Measurements from ENCODE around the gene CHRM4.
A peak's percentile ranks its signal among the peaks of the same experiment; 100 is the strongest.
"Not testable (repeated sequence)": the region's sequence is repeated elsewhere in the genome, so short reads cannot be mapped to it uniquely, and the experiment has no call there.

CHRM4 gene

DNA sequence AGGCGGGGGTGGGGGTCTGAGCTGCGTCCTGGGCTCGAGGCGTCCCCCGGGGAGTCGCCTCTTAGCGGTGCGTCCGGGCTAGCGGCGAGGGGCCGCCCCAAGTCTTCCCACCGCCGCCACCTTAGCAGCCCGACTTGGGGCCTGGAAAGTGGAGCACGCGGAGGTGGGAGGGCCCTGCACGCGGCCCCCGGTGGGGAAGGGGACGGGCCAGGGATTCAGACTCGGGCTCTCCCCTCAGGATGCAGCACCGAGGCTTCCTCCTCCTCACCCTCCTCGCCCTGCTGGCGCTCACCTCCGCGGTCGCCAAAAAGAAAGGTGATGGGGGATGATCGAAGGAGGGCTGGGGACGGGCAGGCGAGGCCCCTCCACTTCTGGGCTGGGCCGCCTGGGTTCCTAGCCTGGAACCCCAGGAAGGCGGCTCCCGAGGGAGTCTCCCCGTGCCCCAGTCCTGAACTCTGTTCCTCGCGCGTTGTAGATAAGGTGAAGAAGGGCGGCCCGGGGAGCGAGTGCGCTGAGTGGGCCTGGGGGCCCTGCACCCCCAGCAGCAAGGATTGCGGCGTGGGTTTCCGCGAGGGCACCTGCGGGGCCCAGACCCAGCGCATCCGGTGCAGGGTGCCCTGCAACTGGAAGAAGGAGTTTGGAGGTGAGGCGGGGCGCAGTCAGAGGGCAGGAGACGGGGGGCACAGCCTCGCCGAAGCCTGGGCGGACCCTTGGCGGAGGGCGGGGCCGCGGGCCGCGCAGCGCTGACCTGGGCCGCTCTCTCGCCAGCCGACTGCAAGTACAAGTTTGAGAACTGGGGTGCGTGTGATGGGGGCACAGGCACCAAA is 9.5 kb downstream of the CHRM4 start:
- DNase-seq, result no peak

DNA sequence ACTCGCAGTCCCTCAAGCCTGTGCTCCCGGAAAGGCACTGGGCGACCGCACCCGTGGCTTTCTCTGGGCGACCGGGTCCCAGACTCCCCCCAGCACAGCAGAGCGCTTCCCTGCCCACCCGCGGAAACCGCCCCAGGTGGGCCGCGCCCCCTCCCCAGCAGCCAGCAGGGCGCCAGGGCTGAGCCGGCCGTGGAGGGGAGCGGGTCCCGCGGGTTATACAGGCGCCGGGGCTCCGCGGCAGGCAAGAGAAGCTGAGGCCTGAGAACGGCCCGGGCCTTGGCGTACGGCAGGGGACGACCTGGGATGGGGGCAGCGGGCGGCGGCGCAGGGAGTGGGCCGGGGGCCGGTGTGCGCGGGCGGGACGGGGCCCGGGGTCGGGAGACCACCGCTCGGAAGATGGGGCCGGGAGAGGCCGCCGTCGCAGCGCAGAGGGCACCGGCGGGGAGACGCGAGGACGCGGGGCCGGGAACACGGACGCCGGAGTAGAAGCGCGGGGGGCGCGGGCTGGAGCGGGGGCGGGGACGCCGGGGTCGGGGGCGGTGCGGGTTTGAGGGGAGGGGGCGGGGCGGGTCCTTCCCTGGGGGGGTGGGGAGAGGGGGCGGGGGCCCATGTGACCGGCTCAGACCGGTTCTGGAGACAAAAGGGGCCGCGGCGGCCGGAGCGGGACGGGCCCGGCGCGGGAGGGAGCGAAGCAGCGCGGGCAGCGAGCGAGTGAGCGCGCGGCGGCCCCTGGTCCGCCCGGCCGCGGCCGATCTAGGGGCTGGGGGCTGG is 10.3 kb downstream of the CHRM4 start, which contains the start of gene MDK:
Gene MDK, plus strand, starts transcription at position 622 of the 771 bp plus-strand sequence. CDS start 389 bp downstream, outside the sequence.
- DNase-seq, result no peak

DNA sequence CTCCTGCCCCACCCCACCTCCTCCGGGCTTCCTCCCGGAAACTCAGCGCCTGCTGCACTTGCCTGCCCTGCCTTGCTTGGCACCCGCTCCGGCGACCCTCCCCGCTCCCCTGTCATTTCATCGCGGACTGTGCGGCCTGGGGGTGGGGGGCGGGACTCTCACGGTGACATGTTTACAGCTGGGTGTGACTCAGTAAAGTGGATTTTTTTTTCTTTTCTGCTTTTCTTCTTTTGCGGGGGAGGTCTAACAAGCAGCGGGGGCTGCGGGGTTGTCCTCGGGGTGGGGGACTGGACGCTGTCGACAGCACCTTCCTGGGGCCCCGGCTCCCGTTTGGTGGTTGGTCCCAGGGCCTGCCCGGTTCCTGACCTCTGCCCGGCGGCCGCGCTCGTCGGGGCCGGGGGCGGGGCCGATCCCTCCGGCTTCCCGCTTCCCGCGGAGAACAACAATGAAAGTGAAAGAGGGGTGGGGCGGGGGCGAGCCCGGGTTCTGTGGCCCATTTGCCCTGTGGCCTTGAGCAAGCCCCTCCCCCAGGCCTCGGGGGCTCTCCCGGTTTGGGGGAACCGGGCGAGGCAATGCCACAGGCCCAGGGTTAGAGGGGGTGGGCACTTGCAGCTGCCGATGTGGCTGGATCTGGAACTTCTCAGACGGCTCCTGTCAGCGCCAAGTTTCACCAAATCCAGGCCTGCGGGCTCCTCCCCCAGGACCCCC is 11.1 kb downstream of the CHRM4 start:
- DNase-seq, result no peak

DNA sequence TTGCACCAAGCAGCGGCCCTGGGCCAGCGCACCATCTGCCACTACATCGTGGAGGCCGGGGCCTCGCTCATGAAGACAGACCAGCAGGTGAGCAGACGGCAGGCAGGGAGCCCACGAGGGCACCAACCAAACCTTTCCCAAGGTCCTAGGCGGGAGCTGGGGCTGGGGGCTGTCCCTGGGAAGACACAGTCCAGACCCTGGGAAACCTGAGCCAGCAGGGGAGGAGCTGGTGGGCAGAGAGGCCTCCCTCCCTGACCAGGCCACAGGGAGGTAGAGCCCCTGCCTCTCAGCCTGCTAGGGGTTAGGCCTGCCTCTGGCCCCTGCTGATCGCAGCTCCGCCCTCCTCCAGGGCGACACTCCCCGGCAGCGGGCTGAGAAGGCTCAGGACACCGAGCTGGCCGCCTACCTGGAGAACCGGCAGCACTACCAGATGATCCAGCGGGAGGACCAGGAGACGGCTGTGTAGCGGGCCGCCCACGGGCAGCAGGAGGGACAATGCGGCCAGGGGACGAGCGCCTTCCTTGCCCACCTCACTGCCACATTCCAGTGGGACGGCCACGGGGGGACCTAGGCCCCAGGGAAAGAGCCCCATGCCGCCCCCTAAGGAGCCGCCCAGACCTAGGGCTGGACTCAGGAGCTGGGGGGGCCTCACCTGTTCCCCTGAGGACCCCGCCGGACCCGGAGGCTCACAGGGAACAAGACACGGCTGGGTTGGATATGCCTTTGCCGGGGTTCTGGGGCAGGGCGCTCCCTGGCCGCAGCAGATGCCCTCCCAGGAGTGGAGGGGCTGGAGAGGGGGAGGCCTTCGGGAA is 11.9 kb downstream of the CHRM4 start:
- not testable (repeated sequence) for DNase-seq

DNA sequence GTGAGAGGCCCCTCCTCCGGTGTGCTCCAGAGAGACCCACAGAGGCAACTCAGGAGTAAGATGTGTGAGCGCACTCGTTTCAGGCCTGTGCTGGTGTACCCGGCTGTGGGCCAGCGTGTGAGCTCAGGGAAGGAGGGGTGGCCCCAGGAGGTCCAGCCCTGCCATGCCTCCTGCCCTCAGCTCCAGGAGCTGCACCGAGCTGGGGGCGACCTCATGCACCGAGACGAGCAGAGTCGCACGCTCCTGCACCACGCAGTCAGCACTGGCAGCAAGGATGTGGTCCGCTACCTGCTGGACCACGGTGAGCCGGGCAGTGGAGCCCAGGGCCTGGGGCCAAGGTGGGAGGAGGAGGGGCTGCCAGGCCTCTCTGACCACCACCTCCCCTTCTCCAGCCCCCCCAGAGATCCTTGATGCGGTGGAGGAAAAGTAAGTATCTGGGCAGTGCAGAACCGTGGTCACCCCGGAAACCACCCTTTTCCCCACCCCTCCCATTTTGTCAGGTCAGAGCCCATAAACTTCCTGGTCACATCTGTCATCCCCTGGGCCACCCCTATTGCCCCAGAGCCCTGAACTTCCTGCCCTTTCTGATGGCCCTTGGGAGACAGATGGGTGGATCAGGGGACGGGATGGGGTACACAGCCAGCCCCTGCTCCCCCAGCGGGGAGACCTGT is 12.6 kb downstream of the CHRM4 start:
- DNase-seq, result no peak

DNA sequence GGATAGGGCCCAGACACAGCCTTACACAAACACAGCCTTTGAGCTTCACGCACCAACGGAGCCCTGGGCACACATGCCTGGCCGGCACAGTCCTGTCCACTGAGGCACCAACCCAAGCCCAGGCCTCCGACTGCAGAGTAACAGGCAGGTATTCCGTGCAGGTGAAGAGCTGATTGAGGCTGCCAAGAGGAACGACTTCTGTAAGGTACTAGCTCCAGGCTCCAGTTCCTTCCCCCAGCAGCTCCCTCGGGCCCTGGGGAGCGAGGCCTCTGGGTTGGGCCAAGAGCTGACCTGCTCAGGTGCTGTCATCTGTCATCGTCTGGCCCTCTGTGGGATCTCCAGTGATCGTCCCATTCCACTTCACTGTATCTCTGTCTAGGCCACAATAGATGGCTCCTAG is 13.3 kb downstream of the CHRM4 start:
- DNase-seq, result no peak

DNA sequence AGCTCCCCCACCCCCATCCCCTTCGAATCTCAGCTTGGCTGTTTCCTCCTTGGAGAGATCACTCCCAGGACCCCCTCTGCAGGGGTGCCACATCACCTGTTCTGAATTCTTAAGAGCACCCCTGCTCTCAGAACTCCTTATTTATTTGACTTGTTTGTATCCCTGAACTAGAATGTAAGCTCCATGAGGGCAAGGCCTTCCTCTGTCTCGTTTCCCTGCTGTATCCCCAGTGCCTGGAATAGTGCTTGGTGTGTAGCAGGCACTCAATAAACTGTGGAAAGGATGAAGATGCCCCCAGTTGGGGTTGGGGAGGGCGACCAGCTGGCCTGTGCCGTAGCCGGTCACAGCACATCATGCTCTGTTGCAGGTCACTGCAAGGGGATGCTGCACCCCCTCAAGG is 13.7 kb downstream of the CHRM4 start:
- no peak for DNase-seq

DNA sequence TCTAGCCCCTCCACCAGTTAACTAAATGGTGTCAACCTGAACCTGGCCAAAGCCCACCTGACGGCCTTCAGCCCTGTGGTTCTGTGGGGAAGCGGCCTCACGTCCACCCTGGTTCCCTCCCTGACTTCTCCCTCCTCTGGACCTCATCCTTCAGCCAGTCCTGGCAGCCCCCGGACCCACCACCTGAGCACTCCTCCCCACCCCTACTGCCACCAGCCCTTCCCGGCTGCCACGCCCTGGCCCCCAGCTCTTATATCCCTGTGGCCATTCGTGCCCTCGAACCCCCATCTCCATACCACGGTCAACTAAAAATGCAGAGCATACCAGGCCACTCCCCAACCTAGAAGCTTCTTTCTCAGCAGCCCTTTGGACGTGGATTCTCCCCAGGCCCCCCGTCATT is 14.3 kb downstream of the CHRM4 start:
- DNase-seq, result no peak

DNA sequence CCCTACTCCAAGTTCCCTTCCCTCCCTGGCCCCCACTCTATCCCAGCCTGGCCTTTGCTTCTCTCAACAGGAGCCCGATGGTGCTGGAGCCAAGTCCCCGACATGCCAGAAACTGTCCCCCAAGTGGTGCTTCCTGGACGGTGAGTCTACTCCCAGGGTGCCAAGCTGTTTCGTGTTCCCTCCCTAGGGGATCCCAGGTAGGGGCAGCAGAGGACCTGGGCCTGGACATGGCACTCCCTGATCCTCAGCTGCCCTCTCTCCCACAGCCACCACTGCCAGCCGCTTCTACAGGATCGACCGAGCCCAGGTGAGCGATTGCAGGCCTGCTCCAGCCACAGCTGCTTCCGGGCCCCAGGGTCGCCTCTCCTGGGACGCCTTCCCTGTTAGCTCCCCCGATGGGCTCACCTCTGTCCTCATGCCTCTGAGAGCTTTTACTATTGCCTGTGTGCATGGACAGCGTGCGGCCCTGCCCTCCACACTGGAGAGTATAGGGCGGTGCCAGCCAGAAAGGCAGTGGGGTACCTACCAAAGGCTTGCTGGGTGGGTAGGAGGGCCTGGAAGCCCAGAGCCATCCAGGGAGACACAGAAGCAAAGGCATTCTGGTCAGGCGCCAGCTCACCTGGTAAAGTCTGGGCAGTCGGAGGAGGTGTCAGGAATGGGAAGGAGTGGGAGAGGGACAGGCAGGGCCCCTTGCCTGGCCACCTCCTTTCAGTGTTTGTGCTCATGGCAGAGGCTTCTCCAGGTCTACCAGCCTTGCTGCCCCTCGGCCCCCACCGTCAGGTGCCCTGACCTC is 15.1 kb downstream of the CHRM4 start:
- DNase-seq, result no peak

DNA sequence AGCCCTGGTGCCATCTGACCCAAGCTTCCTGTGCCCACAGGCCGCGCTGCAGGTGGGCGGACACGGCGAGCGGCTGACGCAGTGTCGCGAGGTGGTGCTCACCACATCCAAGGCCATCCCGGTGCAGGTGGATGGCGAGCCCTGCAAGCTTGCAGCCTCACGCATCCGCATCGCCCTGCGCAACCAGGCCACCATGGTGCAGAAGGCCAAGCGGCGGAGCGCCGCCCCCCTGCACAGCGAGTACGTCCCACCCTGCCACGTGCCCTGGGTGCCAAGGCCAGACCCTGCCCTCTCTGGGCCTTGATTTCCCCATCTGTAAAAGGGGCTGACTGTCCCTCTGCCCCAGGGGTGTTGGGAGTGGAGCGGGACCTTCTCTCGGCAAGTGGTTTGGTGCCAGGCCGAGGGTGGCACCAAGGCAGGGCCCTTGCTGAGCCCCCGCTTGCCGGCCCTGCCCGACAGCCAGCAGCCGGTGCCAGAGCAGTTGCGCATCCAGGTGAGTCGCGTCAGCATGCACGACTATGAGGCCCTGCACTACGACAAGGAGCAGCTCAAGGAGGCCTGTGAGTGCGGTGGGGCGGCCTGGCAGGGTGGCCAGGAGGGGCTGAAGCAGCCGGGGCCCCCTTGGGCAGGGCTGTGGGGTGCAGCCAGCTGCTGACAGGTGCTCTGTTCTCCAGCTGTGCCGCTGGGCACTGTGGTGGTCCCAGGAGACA is 16.0 kb downstream of the CHRM4 start:
- no peak for DNase-seq

DNA sequence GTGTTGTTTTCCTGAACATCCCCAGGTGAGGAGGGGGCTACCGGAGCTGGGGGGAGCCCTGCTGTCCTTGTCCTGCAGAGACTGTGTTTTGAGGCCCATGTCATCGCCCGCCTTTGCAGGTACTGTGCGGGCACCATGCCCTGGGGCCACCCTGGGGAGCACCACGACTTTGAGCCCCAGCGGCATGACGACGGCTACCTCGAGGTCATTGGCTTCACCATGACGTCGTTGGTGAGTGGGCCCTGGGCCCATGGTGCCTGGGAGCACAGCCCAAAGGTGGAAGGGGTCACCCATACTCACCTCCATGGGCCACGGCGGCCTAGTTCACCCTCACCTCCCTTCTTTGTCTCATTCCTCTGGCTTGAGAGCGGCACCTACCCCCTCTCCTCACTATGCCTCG is 16.8 kb downstream of the CHRM4 start:
- no peak for DNase-seq

DNA sequence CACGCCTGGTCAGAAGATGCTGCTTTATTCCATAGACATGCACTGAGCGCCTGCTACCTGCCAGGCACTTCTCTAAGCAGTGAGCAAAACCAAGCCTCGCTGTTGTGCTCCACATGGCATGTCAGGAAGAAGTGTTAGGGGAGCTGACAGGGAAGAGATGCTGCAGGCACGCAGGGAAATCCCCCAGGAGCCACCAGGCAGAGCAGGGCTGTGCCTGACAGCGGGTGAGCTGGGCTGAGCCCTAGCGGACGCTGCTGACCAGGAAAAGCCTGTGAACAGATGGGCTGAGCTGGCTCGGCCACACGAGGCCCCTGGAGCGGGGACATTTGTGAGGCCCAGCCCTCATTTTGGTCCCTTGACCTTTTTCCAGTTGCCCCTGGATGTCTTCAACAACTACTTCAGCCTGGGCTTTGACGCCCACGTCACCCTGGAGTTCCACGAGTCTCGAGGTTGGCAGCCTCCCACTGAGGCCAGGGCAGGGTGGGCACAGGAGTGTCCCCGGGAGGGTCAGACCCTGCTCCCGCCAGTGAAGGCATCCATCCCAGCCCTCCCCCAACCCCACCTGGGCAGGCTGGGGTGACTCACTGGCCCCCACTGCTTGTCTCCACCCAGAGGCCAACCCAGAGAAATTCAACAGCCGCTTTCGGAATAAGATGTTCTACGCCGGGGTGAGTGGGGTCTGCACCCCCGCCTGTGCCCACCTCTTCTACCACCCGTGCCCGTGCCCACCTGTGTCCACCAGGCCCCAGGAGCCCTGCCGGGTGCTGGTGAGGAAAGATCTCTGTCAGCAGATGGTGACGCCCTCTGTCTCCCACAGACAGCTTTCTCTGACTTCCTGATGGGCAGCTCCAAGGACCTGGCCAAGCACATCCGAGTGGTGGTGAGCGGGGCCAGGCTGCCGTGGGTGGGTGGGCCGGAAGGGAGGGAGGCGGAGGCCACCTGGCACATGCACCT is 17.5 kb downstream of the CHRM4 start:
- DNase-seq, result no peak

DNA sequence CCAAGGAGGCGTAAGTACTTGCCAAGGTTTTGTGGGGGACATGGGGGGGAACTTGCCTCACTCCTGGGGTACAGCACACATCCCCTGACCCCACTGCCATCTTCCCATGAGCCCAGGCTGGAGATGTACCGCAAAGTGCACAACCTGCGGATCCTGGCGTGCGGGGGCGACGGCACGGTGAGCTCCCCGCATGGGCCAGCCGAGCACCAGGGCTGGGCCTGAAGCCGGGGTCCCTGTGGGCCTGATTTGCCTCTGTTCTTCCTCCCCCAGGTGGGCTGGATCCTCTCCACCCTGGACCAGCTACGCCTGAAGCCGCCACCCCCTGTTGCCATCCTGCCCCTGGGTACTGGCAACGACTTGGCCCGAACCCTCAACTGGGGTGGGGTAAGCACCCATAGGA is 19.1 kb downstream of the CHRM4 start:
- not testable (repeated sequence) for DNase-seq

DNA sequence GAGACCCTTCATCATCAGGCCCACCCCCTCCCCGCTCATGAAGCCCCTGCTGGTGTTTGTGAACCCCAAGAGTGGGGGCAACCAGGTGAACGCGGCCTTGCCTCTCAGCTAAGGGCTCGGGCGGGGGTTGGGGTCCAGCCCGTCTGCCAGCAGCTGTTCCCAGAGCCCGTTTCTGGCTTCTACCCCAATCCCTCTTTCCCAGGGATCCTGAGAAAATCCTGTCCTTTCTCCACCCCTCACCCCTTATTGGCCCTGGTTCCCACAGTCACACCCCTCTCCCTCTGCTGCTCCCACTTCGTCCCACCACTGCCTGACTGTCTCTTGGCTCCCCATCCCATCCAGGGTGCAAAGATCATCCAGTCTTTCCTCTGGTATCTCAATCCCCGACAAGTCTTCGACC is 19.5 kb downstream of the CHRM4 start:
- DNase-seq, result no peak

DNA sequence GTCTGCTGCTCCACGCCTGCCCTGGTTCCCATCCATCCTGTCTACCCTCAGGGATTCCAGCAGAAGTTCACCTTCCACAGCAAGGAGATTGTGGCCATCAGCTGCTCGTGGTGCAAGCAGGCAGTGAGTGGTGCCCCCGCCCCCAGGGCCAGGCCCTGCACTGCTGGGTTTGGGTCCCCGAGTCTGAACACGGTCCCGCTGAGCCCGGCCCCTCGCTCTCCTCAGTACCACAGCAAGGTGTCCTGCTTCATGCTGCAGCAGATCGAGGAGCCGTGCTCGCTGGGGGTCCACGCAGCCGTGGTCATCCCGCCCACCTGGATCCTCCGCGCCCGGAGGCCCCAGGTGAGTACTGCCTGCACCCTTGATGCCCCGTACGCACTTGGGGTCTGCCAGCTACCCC is 20.3 kb downstream of the CHRM4 start:
- DNase-seq, result not testable (repeated sequence)

DNA sequence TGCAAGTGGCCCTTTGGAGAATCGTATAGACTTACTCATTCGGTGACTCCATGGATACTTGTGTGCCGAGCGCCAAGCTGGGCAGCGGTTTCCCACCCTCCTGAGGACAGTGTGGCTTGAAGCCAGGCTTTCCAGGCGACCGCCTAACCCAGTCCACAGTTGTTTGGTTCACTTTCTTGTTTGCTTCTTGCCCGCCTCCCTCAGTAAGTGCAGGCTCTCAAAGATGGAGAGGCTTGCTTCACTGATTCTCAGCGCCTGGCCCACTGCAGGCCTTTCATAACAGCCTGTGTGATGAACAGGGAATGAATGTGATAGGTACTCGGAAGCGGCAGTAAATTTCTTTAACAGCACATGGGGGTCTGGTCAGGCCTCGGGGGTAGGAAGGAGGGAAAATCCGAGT is 21.3 kb downstream of the CHRM4 start:
- DNase-seq, result no peak

DNA sequence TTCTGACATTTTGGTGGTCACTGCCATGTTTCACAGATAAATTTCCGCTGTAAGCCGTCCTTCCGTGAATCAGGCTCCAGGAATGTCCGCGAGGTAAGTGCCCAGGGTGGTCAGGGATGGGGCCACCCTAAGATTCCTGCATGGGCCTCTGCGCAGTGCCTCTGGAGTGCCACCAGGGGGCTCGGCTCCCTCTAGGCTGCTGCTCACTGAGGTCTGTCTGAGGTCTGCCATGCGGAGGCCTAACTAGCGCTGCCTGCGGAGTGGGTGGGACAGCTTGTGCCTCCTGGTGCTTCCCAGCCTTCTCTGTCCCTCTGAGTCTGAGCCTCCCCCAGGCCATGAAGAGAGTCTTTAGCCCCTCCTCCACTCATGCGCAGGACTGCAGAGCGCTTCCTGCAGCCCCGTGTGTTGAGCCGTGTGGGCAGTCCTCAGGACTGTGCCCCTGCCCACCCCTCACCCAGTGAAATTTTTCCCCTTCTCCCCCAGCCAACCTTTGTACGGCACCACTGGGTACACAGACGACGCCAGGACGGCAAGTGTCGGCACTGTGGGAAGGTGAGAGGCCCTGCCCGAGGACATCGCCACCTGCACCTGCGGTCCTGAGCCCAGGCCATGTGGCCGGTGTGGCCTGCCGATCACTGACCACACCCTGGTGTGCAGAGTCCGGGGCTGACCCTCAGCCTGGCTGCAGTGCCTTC is 22.0 kb downstream of the CHRM4 start:
- DNase-seq, result peak; percentile 66

DNA sequence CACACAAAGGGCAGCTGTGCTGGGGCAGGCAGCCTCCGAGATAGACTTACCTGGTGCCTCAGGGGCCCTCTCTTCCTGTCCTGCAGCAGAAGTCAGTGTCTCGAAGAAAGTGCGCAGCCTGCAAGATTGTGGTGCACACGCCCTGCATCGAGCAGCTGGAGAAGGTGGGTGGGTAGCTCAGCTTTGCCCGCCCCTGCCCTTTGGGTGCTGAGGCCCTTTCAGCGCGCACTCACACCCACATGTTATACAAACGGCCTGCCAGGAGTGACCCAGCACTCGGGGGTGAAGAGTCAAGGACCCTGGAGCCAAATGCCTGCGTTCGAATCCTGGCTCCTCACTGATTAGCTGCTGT is 23.7 kb downstream of the CHRM4 start:
- DNase-seq, result no peak
